HuH-7 (cell line): ENCODE results near the gene SPPL3.
"Not testable (repeated sequence)": the region's sequence is repeated elsewhere in the genome, so short reads cannot be mapped to it uniquely, and the experiment has no call there.

Source experiments
- DNase-seq: peaks from one replicate; pipeline ENCODE4 v3.0.0; 2011; ENCODE audit warnings: low spot score

Gene SPPL3

GRCh38 chr12:120820884-120821510 is 83.2 kb downstream of the SPPL3 start:
- no peak for DNase-seq

DNA sequence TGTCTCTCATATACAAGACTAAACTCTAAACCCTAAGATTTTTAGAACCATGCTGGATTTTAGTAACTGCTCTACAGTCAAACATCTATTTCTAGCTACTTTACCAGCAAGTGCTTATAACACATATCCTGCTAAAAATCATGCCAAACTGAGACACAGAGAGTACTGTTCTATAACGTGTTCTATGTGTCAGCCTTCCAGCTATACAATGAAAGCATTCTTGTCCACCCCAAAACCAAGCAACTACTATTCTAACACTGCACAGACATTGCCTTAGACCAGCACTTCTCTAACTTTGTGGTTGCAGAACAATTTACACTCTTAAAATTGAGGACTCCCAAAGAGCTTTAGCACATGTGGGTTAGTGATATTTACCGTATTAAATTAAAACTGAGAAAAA is 85.7 kb downstream of the SPPL3 start:
- DNase-seq, result no peak

DNA sequence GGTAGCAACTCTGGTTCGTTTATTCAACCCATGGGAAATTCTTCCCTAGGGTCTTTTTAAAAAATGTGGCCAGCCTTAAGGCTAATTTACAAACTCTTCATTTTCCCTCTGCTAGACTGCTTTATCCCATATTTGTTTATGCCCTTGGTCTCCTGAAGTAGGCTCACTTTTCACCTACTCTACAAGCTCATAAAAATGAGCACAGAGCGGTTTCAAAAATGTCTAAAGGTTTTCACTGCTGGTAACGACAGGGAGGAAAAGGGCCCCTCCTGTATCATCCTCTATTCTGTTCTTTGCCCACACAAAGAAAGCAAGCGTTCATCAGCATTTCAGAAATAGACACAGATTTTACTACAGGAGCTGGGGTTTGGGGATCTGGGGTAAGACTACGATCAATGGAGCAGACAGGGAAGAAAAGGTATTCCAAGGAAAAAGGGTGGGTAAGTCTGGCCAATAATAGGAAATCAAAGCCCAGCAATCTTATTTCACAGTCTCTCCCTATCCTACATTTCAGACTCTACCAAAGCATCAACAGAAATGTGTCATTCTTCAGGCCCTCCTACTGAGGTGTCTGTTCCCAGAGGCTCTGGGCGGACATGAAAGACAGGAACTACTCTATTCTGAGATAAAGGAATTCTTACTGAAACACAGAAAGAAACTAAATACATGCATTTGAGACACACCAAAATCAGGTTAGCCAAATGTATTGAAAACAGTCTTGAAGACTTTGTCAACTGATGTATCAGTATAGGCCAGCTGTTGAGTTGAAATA is 86.4 kb downstream of the SPPL3 start:
- DNase-seq, result no peak

- DNase-seq, result no peak
These were observed 87.8 kb downstream of the SPPL3 start for GRCh38 chr12:120816363-120816762.

- no peak for DNase-seq
These were observed 89.2 kb downstream of the SPPL3 start for GRCh38 chr12:120814903-120815429.

GRCh38 chr12:120814203-120814902 is 89.8 kb downstream of the SPPL3 start:
- no peak for DNase-seq

DNA sequence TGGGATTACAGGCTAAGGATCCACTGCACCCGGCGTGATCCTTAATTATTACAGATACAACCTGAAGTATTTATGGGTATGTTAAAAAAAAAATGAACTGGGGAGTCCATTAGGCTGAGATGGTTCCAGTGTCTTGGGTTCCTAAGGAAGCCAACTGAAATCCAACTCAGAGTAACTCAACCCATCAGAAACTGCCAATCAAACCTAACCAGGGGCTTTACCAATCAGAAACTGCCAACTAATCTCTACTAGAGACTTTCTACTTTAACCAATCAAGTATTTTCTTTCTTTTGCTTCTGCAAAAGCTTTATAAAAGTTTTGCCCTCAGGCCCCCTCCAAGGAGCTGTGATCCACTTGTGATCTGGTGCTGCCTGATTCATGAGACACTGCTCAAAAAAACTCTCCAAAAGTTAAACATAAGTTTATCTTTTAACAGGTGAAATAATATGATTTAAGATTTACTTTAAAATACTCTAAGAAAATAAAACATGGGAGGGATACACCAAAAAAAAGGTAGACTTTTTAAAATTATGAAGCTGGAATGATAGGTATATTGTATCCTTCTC is 90.5 kb downstream of the SPPL3 start:
- DNase-seq, result no peak

- no peak for DNase-seq
These were observed 94.1 kb downstream of the SPPL3 start for GRCh38 chr12:120810021-120810420.

- no peak for DNase-seq
These were observed 99.7 kb downstream of the SPPL3 start for GRCh38 chr12:120804428-120804827.

DNA sequence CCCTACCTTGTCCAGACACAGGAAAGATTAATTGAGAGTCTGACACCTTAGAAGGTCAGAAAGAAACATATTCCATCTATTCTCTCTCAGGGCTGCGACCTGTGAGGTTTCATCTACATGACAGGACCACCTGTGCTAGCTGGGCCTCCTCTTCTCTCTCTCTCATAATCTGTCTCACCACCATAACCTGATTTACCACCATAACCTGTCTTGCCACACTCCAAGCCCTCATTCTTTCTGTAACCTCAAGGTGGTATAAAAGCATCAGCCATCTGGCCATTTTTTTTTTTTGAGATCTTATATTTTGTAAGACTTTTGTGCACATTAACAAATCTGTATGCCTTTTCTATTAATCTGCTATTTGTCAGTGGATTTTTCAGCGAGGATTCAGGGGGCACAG is 103.0 kb downstream of the SPPL3 start:
- no peak for DNase-seq

DNA sequence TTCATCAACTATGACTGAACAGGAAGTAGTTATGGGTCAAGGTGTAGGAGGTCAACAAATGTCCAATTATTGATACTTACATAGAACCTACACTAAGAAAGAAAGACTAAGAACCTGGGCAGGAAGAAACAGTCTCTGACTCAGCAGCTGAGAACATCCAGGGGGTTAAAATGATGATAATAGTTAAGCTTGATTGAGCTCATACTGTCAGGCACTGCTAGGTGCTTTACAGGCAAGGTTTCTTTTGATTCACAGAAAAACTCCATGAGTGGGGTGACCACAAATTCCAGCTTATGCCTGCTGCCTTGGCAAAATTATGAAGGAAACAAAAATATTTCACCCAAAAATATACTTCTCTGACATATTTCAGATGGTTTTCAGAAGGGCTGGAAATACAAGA is 103.5 kb downstream of the SPPL3 start:
- no peak for DNase-seq

GRCh38 chr12:120799243-120800045 is 104.7 kb downstream of the SPPL3 start:
- DNase-seq, result no peak

DNA sequence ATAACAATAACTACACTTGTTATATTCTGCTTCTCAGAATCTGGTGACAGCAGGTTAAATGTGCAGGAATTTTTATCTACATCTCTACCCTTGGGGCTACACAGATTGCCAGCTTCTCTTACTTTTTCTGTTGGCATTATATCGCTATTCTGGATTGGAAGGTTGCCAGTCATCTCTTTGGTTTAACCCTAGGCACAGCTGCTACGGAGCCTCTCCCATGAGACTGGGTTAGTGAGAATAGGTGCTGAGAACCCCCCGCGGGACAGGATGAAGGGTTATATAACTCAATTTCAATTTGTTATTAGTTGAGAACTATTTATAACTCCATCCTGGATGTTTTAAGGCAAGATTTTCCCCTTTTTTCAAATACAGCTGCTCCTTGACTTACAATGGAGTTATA is 105.5 kb downstream of the SPPL3 start:
- no peak for DNase-seq

DNA sequence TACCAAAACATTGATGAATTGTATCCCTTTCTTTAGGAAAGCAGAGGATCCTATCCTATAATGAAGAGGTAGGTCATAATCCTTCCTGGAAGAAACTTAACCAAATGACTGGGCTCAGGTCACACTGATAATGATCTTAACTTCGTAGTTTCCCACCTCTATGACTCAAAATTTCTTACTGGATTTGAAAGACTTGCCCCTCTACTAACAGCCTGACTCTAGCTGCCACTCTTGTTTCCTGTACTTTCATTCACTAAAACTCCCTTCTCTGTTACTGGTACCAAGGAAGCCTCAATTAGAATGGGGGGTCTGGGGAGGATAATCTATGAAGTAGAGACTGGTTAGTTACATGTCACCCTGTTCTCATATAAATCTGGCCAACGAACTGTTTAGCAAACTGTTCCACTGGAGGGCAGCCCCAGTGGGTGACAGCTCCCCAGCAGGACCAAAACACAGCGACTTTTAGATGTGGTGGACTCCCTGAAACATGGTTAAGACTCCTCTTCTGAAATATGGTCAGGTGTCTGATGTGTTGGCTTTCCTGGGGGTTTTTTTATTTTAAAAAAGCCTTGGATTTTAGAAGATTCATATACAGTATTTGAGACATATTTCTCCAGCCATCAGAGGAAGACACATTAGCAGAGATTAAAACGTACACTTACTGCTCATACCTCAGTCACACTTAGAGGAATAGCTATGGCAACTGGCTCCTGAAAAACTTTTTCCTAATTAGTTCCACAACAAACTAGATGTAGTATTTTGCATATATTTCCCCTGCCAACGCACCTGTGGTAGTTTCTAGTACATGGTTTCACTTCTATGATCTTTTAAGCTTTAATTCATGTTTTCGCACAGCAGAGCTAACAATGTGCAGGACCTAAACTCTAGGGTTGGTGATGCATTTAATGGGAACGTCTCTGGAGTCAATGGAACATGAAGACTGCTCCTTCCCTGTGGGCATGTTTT is 106.2 kb downstream of the SPPL3 start:
- DNase-seq, result no peak

DNA sequence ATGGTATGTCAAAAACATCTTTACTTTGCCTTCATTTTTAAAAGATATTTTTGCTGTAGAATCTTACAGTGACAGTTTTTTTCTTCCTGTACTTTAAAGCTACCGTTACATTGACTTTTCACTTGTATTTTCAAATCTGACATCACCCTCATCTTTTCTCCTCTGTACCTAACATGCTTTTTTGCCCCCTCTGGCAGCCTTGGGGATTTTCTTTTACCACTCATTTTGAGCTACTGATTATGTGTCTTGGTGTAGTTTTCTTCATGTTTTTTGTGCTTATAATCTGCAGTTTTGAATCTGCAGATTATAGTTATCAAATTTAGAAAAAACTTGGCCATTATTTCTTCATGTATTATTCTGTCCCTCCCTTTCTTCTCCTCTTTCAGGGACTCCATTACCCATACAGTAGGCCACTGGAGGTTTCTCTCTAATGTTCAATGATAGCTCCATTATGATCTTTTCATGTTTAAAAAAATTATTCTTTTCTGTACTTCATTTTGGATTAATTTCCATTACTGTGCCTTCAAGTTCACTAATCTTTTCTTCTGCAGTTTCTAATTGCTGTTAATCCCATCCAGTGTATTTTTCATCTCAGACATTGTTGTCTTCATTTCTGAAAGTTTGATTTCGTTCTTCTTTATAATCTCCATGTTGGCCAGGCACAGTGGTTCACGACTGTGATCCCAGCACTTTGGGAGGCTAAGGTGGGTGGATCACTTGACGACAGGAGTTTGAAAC is 108.5 kb downstream of the SPPL3 start:
- no peak for DNase-seq

GRCh38 chr12:120793357-120793756 is 110.8 kb downstream of the SPPL3 start:
- DNase-seq, result no peak

- DNase-seq, result not testable (repeated sequence)
These were observed 111.7 kb downstream of the SPPL3 start for GRCh38 chr12:120792456-120792855.

- DNase-seq, result no peak
These were observed 112.4 kb downstream of the SPPL3 start for GRCh38 chr12:120791669-120792176.

- no peak for DNase-seq
These were observed 114.0 kb downstream of the SPPL3 start for GRCh38 chr12:120790114-120790513.

- DNase-seq, result no peak
These were observed 116.3 kb downstream of the SPPL3 start for GRCh38 chr12:120787889-120788288.
